Activated CD8-positive, alpha-beta T cell treated with anti-CD3 and anti-CD28 coated beads for 36 hours (primary cell): Measurements from ENCODE around the gene PACRG. TPM values are rescaled to one million over a fixed set of nuclear protein-coding genes. Genes with fewer than 3 reads are reported as not detected.

Source experiments
- ATAC-seq: fragments of 200-7000 bp; cut with Tn5 transposase; one replicate; pipeline ENCODE4 v1.10.0; 2021; ENCODE audit warnings: mild to moderate bottlenecking, moderate library complexity
- CTCF ChIA-PET: fragments of 350-600 bp; sonication (Branson Sonifier 250); formaldehyde crosslinking; loops from one replicate; lab custom pipeline; 2021; ENCODE audit warnings: antibody characterized with exemption; lab: Charles Lee
- POLR2A ChIA-PET: fragments of 350-600 bp; sonication (Branson Sonifier 250); formaldehyde crosslinking; loops from one replicate; lab custom pipeline; 2021; ENCODE audit warnings: antibody characterized with exemption; lab: Charles Lee
- DNase-seq: peaks from one replicate; pipeline ENCODE4 v3.0.0-alpha.2; 2020
- H3K27ac Mint-ChIP-seq: one replicate; pipeline ENCODE4 v1.8.0; 2021; ENCODE audit warnings: mild to moderate bottlenecking, mixed read lengths
- H3K27me3 Mint-ChIP-seq: one replicate; pipeline ENCODE4 v1.8.0; 2021; ENCODE audit warnings: mixed read lengths
- H3K36me3 Mint-ChIP-seq: one replicate; pipeline ENCODE4 v1.8.0; 2021; ENCODE audit warnings: low read depth, mixed read lengths
- H3K4me1 Mint-ChIP-seq: one replicate; pipeline ENCODE4 v1.8.0; 2021; ENCODE audit warnings: low read depth, mixed read lengths
- H3K4me3 Mint-ChIP-seq: one replicate; pipeline ENCODE4 v1.8.0; 2021; ENCODE audit warnings: mild to moderate bottlenecking, moderate library complexity, mixed read lengths
- H3K9me3 Mint-ChIP-seq: one replicate; pipeline ENCODE4 v1.8.0; 2021; ENCODE audit warnings: mixed read lengths
- intact Hi-C: fragments of 100-400 bp; cut with micrococcal nuclease; formaldehyde crosslinking; loops from one replicate; pipeline ENCODE4 v1.10.0; 2022
- total RNA-seq, 2 experiments: library from RNA; stranded (reverse); gene quantifications; one replicate each; pipeline ENCODE4 v1.2.3, GENCODE V29; 2021
- TF ChIP-seq, protein P1 (sequence below): fragments of 200-600 bp; IDR thresholded peaks from one replicate; pipeline ENCODE4 v1.8.0; 2022; ENCODE audit warnings: antibody characterized with exemption, mild to moderate bottlenecking

PACRG gene
- total RNA-seq, 2 experiments from 2014 or later, result not detected

DNA sequence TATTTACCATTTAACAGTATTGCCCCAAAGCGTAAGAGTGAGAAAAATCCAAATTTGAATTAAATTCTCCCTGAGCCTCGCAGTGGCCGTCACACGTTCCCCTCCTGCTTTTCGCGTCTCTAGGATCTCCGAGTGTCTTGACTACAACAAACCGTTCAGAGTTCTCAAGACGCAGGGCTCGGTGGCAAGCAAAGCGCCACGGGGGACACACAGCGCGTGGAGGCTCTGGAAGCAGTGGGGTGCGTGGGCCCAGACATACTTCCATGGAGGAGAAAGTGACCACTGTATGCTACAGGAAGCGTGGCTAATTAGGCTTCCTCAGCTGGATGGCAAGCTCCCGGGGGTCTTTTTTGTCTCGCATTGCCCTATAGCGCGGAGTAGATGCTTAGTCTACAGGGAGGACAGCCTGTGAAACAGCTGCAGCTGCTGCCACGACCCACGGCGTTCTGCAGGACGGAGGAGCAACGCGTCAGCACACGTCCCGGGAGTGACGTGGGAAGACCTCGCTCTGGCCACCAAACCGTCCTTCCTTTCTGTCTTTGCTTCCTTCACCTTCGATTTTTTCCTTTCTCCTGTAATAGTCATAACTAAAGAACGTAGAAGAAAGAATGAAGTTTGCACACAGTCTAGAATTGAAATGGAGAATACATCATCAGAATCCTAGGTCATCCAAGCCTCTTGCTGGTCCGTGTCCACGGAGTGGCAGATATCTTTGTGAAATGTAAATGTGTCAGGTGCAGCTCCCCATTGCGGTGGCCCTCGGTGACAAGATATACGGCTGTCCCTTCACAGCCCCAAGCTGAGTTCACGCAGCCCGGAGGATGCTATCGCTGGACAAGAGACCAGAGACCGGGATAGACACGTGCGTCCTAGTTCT lies 582.6 kb downstream of the PACRG start:
- POLR2A ChIA-PET, result no interaction called here
- H3K27ac Mint-ChIP-seq, result no peak overlapping the region
- CTCF ChIA-PET, result interaction anchor here (2.0 kb wide), 1 partner anchor 9 kb away, joined by 4 read pairs; no protein-coding TSS in a partner anchor
- no peaks in the 10 kb centered on the region for H3K36me3 Mint-ChIP-seq
- TF ChIP-seq, protein P1, sequence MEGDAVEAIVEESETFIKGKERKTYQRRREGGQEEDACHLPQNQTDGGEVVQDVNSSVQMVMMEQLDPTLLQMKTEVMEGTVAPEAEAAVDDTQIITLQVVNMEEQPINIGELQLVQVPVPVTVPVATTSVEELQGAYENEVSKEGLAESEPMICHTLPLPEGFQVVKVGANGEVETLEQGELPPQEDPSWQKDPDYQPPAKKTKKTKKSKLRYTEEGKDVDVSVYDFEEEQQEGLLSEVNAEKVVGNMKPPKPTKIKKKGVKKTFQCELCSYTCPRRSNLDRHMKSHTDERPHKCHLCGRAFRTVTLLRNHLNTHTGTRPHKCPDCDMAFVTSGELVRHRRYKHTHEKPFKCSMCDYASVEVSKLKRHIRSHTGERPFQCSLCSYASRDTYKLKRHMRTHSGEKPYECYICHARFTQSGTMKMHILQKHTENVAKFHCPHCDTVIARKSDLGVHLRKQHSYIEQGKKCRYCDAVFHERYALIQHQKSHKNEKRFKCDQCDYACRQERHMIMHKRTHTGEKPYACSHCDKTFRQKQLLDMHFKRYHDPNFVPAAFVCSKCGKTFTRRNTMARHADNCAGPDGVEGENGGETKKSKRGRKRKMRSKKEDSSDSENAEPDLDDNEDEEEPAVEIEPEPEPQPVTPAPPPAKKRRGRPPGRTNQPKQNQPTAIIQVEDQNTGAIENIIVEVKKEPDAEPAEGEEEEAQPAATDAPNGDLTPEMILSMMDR, result no peak
- H3K9me3 Mint-ChIP-seq, result no peaks in the 10 kb centered on the region
- ATAC-seq, result no peak
- H3K4me1 Mint-ChIP-seq, result no peaks in the 10 kb centered on the region
- no peak for DNase-seq
- peaks cover 8% of the 10 kb centered on the region for H3K27me3 Mint-ChIP-seq
- no peak overlapping the region for H3K4me3 Mint-ChIP-seq
- intact Hi-C loops, result no loop called here

DNA sequence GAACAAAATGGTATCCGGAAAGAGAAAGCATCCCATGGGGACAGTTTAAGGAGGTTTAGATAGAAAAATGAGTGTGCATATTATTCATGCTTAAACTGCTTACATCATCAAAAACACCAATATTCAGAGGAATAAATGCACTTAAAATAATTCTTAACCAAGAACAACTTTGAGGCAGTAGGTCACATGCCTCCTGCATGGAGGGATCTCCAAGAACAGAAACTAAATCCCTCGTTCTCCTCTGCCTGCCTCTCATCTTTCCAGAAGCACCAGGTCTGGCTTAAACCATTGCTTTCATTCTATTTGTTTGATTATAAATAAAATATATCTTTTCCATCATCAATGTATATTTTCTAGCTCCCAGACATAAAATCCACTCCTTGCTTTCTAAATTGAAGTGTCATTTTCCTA lies 583.2 kb downstream of the PACRG start:
- ChIA-PET POLR2A (no interaction called here), CTCF (interaction anchor here (2.0 kb wide), 1 partner anchor 8 kb away, joined by 4 read pairs; no protein-coding TSS in a partner anchor)
- intact Hi-C loops, result no loop called here
- DNase-seq, result no peak
- Mint-ChIP-seq H3K4me3 (no peak overlapping the region), H3K27ac (no peak overlapping the region), H3K4me1 (no peaks in the 10 kb centered on the region), H3K36me3 (no peaks in the 10 kb centered on the region), H3K9me3 (no peaks in the 10 kb centered on the region), H3K27me3 (peaks cover 8% of the 10 kb centered on the region)
- TF ChIP-seq, protein P1, result no peak
- ATAC-seq, result no peak

GRCh38 chr6:163311830-163312229 lies 584.1 kb downstream of the PACRG start:
- Mint-ChIP-seq H3K4me3 (no peak overlapping the region), H3K4me1 (no peaks in the 10 kb centered on the region), H3K36me3 (no peaks in the 10 kb centered on the region), H3K27ac (no peak overlapping the region), H3K9me3 (no peaks in the 10 kb centered on the region), H3K27me3 (peaks cover 9% of the 10 kb centered on the region)
- TF ChIP-seq, protein P1, result no peak
- no peak for DNase-seq
- intact Hi-C loops, result no loop called here
- ChIA-PET POLR2A (no interaction called here), CTCF (no interaction called here)
- ATAC-seq, result no peak

DNA sequence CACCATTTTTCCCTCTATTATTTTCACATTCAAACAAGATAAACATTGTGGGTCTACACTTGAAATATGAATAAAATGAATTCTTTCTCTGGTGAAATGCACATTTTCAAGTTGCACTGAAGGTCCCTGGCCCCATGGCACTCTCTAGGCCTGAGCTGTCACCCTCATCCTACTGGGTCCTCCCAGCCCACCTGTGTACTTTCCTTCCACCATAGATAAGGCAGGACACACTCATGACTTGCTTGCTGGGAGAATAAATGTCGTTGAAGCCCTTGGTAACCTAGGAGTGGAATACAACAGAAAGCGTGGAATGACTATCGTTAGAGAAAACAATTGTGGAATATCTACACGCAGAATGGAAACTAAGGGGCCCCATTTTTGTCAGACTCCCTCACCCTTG lies 585.8 kb downstream of the PACRG start:
- H3K27ac Mint-ChIP-seq, result no peak overlapping the region
- intact Hi-C loops, result no loop called here
- no peaks in the 10 kb centered on the region for H3K36me3 Mint-ChIP-seq
- CTCF ChIA-PET, result no interaction called here
- no peak overlapping the region for H3K4me3 Mint-ChIP-seq
- DNase-seq (no peak), ATAC-seq (no peak)
- no peaks in the 10 kb centered on the region for H3K4me1 Mint-ChIP-seq
- peaks cover 9% of the 10 kb centered on the region for H3K27me3 Mint-ChIP-seq
- POLR2A ChIA-PET, result no interaction called here
- H3K9me3 Mint-ChIP-seq, result no peaks in the 10 kb centered on the region
- TF ChIP-seq, protein P1, result no peak

DNA sequence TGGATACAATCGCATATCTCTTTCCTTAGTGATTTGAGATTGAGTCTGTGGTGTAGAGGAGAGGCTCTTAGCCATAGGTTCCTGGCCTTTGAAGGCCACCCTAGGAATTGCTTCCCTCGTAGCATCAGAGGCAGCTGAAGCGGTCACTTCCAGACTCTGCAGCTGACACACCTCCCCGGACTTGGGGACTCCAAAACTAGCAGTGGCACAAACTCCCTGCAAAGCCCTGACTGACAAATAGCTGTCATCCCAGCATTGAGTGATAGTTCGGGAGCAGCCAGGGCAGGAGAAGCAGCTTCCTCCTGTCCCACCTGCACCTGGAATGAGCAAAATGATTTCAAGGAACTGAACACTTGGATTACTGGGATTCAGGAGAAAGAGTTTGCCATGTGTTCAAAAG lies 586.2 kb downstream of the PACRG start:
- H3K9me3 Mint-ChIP-seq, result no peaks in the 10 kb centered on the region
- no peaks in the 10 kb centered on the region for H3K36me3 Mint-ChIP-seq
- no peak overlapping the region for H3K4me3 Mint-ChIP-seq
- intact Hi-C loops, result no loop called here
- DNase-seq (no peak), ATAC-seq (no peak)
- ChIA-PET CTCF (no interaction called here), POLR2A (no interaction called here)
- H3K27me3 Mint-ChIP-seq, result peaks cover 9% of the 10 kb centered on the region
- H3K27ac Mint-ChIP-seq, result no peak overlapping the region
- H3K4me1 Mint-ChIP-seq, result no peaks in the 10 kb centered on the region
- TF ChIP-seq, protein P1, result no peak
